Neutrophil (primary cell): ENCODE results near the gene RFC4.

Experiments used
- H3K27ac ChIP-seq: fragments of 200-600 bp; sonication (generic); 2 replicates; pipeline ENCODE4 v1.5.1; 2016; ENCODE audit warnings: mild to moderate bottlenecking, moderate library complexity
- H3K27me3 ChIP-seq: fragments of 200-600 bp; sonication (generic); 2 replicates; pipeline ENCODE4 v1.6.0; 2016; ENCODE audit warnings: mild to moderate bottlenecking
- H3K36me3 ChIP-seq: fragments of 200-600 bp; sonication (generic); 2 replicates; pipeline ENCODE4 v1.5.1; 2017
- H3K4me1 ChIP-seq, 2 experiments: fragments of 200-600 bp in 1 of 2; sonication (generic) in 1 of 2; 1 replicate in 1 of 2; 2 replicates in 1 of 2; pipeline versions ENCODE4 v1.5.1 to v1.6.1; 2013 to 2016; ENCODE audit warnings: low read depth in 1 of 2, low read length in 1 of 2, mild to moderate bottlenecking in 1 of 2, moderate library complexity in 1 of 2; ENCODE audit not compliant: control insufficient read depth in 1 of 2, insufficient read depth in 1 of 2
- H3K4me3 ChIP-seq, 2 experiments: fragments of 200-600 bp in 1 of 2; sonication (generic) in 1 of 2; 1 replicate in 1 of 2; 2 replicates in 1 of 2; pipeline ENCODE4 v1.5.1; 2013 to 2016; ENCODE audit warnings: low read depth in 1 of 2, low read length in 1 of 2, mild to moderate bottlenecking in 1 of 2, moderate library complexity in 1 of 2
- H3K9me3 ChIP-seq: fragments of 200-600 bp; sonication (generic); 2 replicates; pipeline ENCODE4 v1.5.1; 2016
- CTCF ChIP-seq: fragments of 200-600 bp; sonication (generic); IDR thresholded peaks from 2 replicates; pipeline ENCODE4 v1.5.1; 2016; ENCODE audit warnings: antibody characterized with exemption

The RFC4 gene

GRCh38 chr3:186802701-186803100 lies 3.6 kb downstream of the RFC4 start:
- Histone ChIP-seq H3K27ac (no peak overlapping the region), H3K27me3 (no peaks in the 10 kb centered on the region), H3K36me3 (peaks cover 4% of the 10 kb centered on the region), H3K4me1 (peaks cover 13 to 16% of the 10 kb centered on the region in 2 experiments), H3K4me3 (no peak overlapping the region), H3K9me3 (no peaks in the 10 kb centered on the region)
- TF ChIP-seq CTCF: no peak

GRCh38 chr3:186800285-186800684 lies 6.0 kb downstream of the RFC4 start:
- H3K27ac ChIP-seq: no peak overlapping the region

GRCh38 chr3:186798239-186798874 lies 7.9 kb downstream of the RFC4 start:
- no peak overlapping the region for H3K27ac ChIP-seq
- H3K27me3 ChIP-seq: no peaks in the 10 kb centered on the region
- H3K36me3 ChIP-seq: peaks cover 9% of the 10 kb centered on the region
- H3K4me3 ChIP-seq: no peak overlapping the region
- no peaks in the 10 kb centered on the region for H3K4me1 ChIP-seq
- no peak for TF ChIP-seq CTCF
- no peaks in the 10 kb centered on the region for H3K9me3 ChIP-seq

More at GRCh38 chr3:186800285-186800684, 6.0 kb downstream of the RFC4 start:
- no peaks in the 10 kb centered on the region for H3K27me3 ChIP-seq
- no peak for TF ChIP-seq CTCF
- H3K9me3 ChIP-seq: no peaks in the 10 kb centered on the region
- H3K36me3 ChIP-seq: peaks cover 4% of the 10 kb centered on the region
- peaks cover 0 to under 1% of the 10 kb centered on the region in 2 experiments for H3K4me1 ChIP-seq
- H3K4me3 ChIP-seq: no peak overlapping the region

GRCh38 chr3:186790261-186790981 lies 15.9 kb downstream of the RFC4 start:
- no peak for TF ChIP-seq CTCF
- peak overlapping the region; percentile 2 for H3K27ac ChIP-seq
- no peak overlapping the region for H3K4me3 ChIP-seq
- H3K36me3 ChIP-seq: peaks cover 57% of the 10 kb centered on the region
- H3K9me3 ChIP-seq: no peaks in the 10 kb centered on the region
- peaks cover 7 to 8% of the 10 kb centered on the region in 2 experiments for H3K4me1 ChIP-seq
- no peaks in the 10 kb centered on the region for H3K27me3 ChIP-seq

- H3K36me3 ChIP-seq: peaks cover 64% of the 10 kb centered on the region
- peaks cover 14 to 15% of the 10 kb centered on the region in 2 experiments for H3K4me1 ChIP-seq
- no peak overlapping the region for H3K4me3 ChIP-seq
- no peaks in the 10 kb centered on the region for H3K9me3 ChIP-seq
- no peaks in the 10 kb centered on the region for H3K27me3 ChIP-seq
- H3K27ac ChIP-seq: no peak overlapping the region
- TF ChIP-seq CTCF: no peak
These were observed 16.6 kb downstream of the RFC4 start for GRCh38 chr3:186789554-186790260.
